Activated CD4-positive, alpha-beta T cell treated with anti-CD3 and anti-CD28 coated beads, Interleukin-2, amount 10 ng/mL, durations not matched to agents 24 days and 14 days (primary cell): ENCODE results near the gene ASB12. TPM values are rescaled to one million over a fixed set of nuclear protein-coding genes. Genes with fewer than 3 reads are reported as not detected.

ENCODE experiments used
- DNase-seq: peaks from one replicate; pipeline ENCODE4 v3.0.0; 2022
- H3K27ac Mint-ChIP-seq: one replicate; pipeline ENCODE4 v1.8.0; 2022; ENCODE audit warnings: mild to moderate bottlenecking, mixed read lengths
- H3K27me3 Mint-ChIP-seq: one replicate; pipeline ENCODE4 v1.8.0; 2022; ENCODE audit warnings: mixed read lengths
- H3K36me3 Mint-ChIP-seq: one replicate; pipeline ENCODE4 v1.8.0; 2022; ENCODE audit warnings: low read depth, mild to moderate bottlenecking, mixed read lengths
- H3K4me1 Mint-ChIP-seq: one replicate; pipeline ENCODE4 v1.8.0; 2021; ENCODE audit warnings: mixed read lengths
- H3K4me3 Mint-ChIP-seq: one replicate; pipeline ENCODE4 v1.8.0; 2022; ENCODE audit warnings: mild to moderate bottlenecking, moderate library complexity, mixed read lengths
- H3K9me3 Mint-ChIP-seq: one replicate; pipeline ENCODE4 v1.8.0; 2021; ENCODE audit warnings: mixed read lengths
- intact Hi-C: fragments of 100-400 bp; cut with micrococcal nuclease; formaldehyde crosslinking; loops from one replicate; pipeline ENCODE4 v1.15.1; 2023
- total RNA-seq: library from RNA; stranded (reverse); gene quantifications from 2 replicates; pipeline ENCODE4 v1.2.3, GENCODE V29; 2022

ASB12 gene
- total RNA-seq, 1 donor from 2014 or later: not detected

- Mint-ChIP-seq H3K27me3 (no peaks in the 10 kb centered on the region), H3K4me3 (no peak overlapping the region), H3K27ac (no peak overlapping the region), H3K36me3 (peaks cover 12% of the 10 kb centered on the region), H3K9me3 (no peaks in the 10 kb centered on the region), H3K4me1 (no peaks in the 10 kb centered on the region)
- no peak for DNase-seq
- intact Hi-C loops: no loop called here
Observed at GRCh38 chrX:64196606-64197005, 33.8 kb downstream of the ASB12 start.

- DNase-seq: no peak
- Mint-ChIP-seq H3K36me3 (peaks cover 15% of the 10 kb centered on the region), H3K27ac (no peak overlapping the region), H3K4me1 (no peaks in the 10 kb centered on the region), H3K9me3 (no peaks in the 10 kb centered on the region), H3K27me3 (no peaks in the 10 kb centered on the region), H3K4me3 (no peak overlapping the region)
- intact Hi-C loops: no loop called here
Observed at GRCh38 chrX:64195862-64196261, 34.5 kb downstream of the ASB12 start.

- Mint-ChIP-seq H3K9me3 (no peaks in the 10 kb centered on the region), H3K27ac (no peak overlapping the region), H3K36me3 (peaks cover 14% of the 10 kb centered on the region), H3K4me3 (no peak overlapping the region), H3K4me1 (no peaks in the 10 kb centered on the region), H3K27me3 (no peaks in the 10 kb centered on the region)
- no peak for DNase-seq
- intact Hi-C loops: no loop called here
Observed at GRCh38 chrX:64192673-64193072, 37.7 kb downstream of the ASB12 start.

GRCh38 chrX:64192040-64192439, 38.4 kb downstream of the ASB12 start:
- intact Hi-C loops: no loop called here
- no peaks in the 10 kb centered on the region for H3K4me1 Mint-ChIP-seq
- DNase-seq: no peak
- H3K4me3 Mint-ChIP-seq: no peak overlapping the region
- H3K27me3 Mint-ChIP-seq: no peaks in the 10 kb centered on the region
- no peak overlapping the region for H3K27ac Mint-ChIP-seq
- H3K9me3 Mint-ChIP-seq: no peaks in the 10 kb centered on the region
- peaks cover 14% of the 10 kb centered on the region for H3K36me3 Mint-ChIP-seq

- no peak for DNase-seq
- Mint-ChIP-seq H3K27ac (no peak overlapping the region), H3K9me3 (no peaks in the 10 kb centered on the region), H3K4me1 (no peaks in the 10 kb centered on the region), H3K4me3 (no peak overlapping the region), H3K27me3 (no peaks in the 10 kb centered on the region), H3K36me3 (peaks cover 14% of the 10 kb centered on the region)
- intact Hi-C loops: no loop called here
Observed at GRCh38 chrX:64191281-64192010, 39.0 kb downstream of the ASB12 start.

GRCh38 chrX:64190136-64190740, 40.2 kb downstream of the ASB12 start:
- no peaks in the 10 kb centered on the region for H3K4me1 Mint-ChIP-seq
- no peak overlapping the region for H3K27ac Mint-ChIP-seq
- no peak for DNase-seq
- intact Hi-C loops: no loop called here
- H3K27me3 Mint-ChIP-seq: no peaks in the 10 kb centered on the region
- H3K36me3 Mint-ChIP-seq: peaks cover 14% of the 10 kb centered on the region
- no peak overlapping the region for H3K4me3 Mint-ChIP-seq
- H3K9me3 Mint-ChIP-seq: no peaks in the 10 kb centered on the region

- Mint-ChIP-seq H3K4me1 (no peaks in the 10 kb centered on the region), H3K27ac (no peak overlapping the region), H3K9me3 (no peaks in the 10 kb centered on the region), H3K27me3 (no peaks in the 10 kb centered on the region), H3K4me3 (no peak overlapping the region), H3K36me3 (peaks cover 14% of the 10 kb centered on the region)
- DNase-seq: no peak
- intact Hi-C loops: no loop called here
Observed at GRCh38 chrX:64188901-64189300, 41.5 kb downstream of the ASB12 start.

- DNase-seq: no peak
- peaks cover 12% of the 10 kb centered on the region for H3K36me3 Mint-ChIP-seq
- H3K27me3 Mint-ChIP-seq: no peaks in the 10 kb centered on the region
- H3K9me3 Mint-ChIP-seq: no peaks in the 10 kb centered on the region
- no peak overlapping the region for H3K27ac Mint-ChIP-seq
- H3K4me3 Mint-ChIP-seq: no peak overlapping the region
- intact Hi-C loops: no loop called here
- H3K4me1 Mint-ChIP-seq: no peaks in the 10 kb centered on the region
Observed at GRCh38 chrX:64187762-64188150, 42.7 kb downstream of the ASB12 start.

GRCh38 chrX:64186974-64187761, 43.2 kb downstream of the ASB12 start:
- Mint-ChIP-seq H3K9me3 (no peaks in the 10 kb centered on the region), H3K36me3 (peaks cover 12% of the 10 kb centered on the region)

GRCh38 chrX:64184396-64184795, 46.0 kb downstream of the ASB12 start:
- Mint-ChIP-seq H3K4me3 (no peak overlapping the region), H3K27ac (no peak overlapping the region), H3K4me1 (no peaks in the 10 kb centered on the region), H3K36me3 (no peaks in the 10 kb centered on the region), H3K27me3 (no peaks in the 10 kb centered on the region), H3K9me3 (no peaks in the 10 kb centered on the region)
- no peak for DNase-seq
- intact Hi-C loops: no loop called here

More at GRCh38 chrX:64186974-64187761, 43.2 kb downstream of the ASB12 start:
- Mint-ChIP-seq H3K27me3 (no peaks in the 10 kb centered on the region), H3K4me3 (no peak overlapping the region), H3K4me1 (no peaks in the 10 kb centered on the region), H3K27ac (no peak overlapping the region)
- intact Hi-C loops: no loop called here
- DNase-seq: no peak

GRCh38 chrX:64182208-64182607, 48.2 kb downstream of the ASB12 start:
- intact Hi-C loops: no loop called here
- Mint-ChIP-seq H3K36me3 (no peaks in the 10 kb centered on the region), H3K27me3 (no peaks in the 10 kb centered on the region), H3K27ac (no peak overlapping the region), H3K4me3 (no peak overlapping the region), H3K4me1 (no peaks in the 10 kb centered on the region), H3K9me3 (no peaks in the 10 kb centered on the region)
- DNase-seq: no peak

GRCh38 chrX:64176876-64177275, 53.5 kb downstream of the ASB12 start:
- H3K4me3 Mint-ChIP-seq: no peak overlapping the region
- no peaks in the 10 kb centered on the region for H3K36me3 Mint-ChIP-seq
- no peak for DNase-seq
- H3K27me3 Mint-ChIP-seq: no peaks in the 10 kb centered on the region
- no peaks in the 10 kb centered on the region for H3K4me1 Mint-ChIP-seq
- intact Hi-C loops: no loop called here
- H3K27ac Mint-ChIP-seq: no peak overlapping the region
- no peaks in the 10 kb centered on the region for H3K9me3 Mint-ChIP-seq
